ENCODE measurements around the gene MGLL.

DNA sequence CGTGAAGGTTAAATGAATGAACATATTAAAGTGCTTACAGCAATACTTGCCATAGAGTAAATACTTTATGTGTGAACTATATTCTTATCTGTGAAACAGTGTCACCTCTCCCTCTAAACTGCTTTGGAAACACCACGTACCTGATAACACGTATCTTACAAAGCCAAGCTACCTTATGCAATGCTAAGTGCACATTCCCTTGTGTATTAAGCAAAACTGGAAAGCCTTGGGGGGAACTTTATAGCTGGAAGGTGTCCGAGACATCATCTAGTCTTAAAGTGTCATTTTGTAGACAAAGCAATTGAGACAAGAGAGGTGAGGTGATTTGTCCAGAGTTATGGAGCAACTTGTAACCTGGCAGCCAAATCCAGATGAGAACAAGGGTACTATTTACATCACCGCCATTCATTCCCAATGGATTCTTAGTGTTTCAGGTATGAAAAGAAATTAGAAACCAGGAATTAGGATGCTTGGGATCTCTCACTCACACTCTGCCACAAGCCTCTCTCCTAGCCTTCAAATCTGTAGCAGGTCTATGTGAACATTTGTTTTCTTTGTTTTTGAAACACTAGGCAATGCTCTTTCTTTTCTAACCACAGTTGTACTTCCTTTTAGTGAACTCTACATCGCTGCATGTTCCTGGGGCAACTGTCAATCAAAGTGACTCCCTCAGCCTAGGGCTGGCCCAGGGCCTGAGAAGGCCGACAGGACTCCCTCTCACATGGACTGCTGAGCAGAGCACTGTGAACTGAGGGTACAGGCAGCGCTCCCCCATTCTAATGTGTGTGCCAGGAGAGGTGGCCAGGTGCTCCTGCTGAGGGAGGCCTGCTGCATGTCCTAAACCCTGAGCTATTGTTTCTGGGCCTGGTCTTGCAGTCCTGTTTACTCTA, 13.9 kb upstream of the MGLL start:
- TF ChIP-seq POLR2AphosphoS5 (IDR thresholded peaks at IDR 0.05; ENCODE audit: borderline replicate concordance, low read depth, low read length) (no peak), EZH2 (IDR thresholded peaks at IDR 0.05) (no peak), FOXP2 (optimal IDR thresholded peaks at IDR 0.05; ENCODE audit: control extremely low read depth, extremely low read length, insufficient read depth) (no peak)

Data from SK-N-MC (cell line).